GM12873 (cell line): ENCODE results near the gene STAU1.

Experiments used
- TF ChIP-seq, protein P1 (sequence below): IDR thresholded peaks from 2 replicates; pipeline ENCODE4 v1.5.1; 2012; ENCODE audit warnings: low read depth, mild to moderate bottlenecking, moderate library complexity, low read length, control low read depth; ENCODE audit not compliant: insufficient read depth; ENCODE audit errors: missing control alignments

Gene STAU1

GRCh38 chr20:49215232-49215631 is 27.1 kb upstream of the STAU1 start:
- TF ChIP-seq, protein P1, sequence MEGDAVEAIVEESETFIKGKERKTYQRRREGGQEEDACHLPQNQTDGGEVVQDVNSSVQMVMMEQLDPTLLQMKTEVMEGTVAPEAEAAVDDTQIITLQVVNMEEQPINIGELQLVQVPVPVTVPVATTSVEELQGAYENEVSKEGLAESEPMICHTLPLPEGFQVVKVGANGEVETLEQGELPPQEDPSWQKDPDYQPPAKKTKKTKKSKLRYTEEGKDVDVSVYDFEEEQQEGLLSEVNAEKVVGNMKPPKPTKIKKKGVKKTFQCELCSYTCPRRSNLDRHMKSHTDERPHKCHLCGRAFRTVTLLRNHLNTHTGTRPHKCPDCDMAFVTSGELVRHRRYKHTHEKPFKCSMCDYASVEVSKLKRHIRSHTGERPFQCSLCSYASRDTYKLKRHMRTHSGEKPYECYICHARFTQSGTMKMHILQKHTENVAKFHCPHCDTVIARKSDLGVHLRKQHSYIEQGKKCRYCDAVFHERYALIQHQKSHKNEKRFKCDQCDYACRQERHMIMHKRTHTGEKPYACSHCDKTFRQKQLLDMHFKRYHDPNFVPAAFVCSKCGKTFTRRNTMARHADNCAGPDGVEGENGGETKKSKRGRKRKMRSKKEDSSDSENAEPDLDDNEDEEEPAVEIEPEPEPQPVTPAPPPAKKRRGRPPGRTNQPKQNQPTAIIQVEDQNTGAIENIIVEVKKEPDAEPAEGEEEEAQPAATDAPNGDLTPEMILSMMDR = no peak

GRCh38 chr20:49214571-49214970 is 26.4 kb upstream of the STAU1 start:
- TF ChIP-seq, protein P1 = no peak

DNA sequence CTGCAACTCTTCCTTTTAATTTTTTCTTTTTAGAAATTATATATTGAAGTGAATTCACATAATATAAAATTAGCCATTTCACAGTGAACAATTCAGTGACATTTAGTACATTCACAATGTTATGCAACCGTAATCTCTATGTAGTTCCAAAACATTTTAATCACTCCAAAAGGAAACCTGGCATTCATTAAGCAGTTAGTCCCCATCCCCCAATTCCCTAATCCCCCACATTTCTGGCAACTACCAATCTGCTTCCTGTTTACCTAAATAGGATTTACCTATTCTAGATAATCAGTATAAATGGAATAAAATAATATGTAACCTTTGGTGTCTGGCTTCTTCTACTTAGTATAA is 22.6 kb upstream of the STAU1 start:
- TF ChIP-seq, protein P1 = no peak

DNA sequence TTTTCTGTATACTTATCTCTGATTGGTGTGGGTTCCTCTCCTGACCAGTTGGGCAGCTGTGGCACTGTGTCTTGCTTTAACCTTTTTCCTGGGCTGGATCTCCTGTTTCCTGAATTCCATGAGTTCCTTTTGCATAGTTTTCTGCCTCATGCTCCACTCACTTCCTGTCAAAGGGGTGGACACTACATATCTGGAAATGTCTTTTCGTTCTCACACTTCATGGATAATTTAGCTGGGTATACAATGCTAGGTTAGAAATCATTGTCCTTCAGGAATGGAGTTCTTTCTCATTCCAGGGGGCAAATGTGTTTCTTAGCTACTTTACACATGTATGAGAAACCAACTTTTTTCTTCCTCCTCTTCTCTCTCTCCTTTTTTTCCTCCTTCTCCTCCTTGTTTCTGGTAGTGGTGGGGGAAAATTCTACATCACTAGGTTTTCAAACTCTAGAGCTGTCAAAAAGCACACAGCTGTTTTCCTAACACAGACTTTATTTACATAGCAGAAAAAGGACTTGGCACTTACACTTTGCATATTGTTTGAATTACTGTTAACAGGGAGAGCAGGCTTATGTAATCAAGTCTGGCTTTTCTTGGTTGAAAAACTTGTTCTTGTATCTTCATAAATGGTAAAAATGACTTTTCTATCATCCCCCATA is 22.1 kb upstream of the STAU1 start:
- TF ChIP-seq, protein P1 = no peak

- TF ChIP-seq, protein P1 = peak; percentile 36
These were observed 18.9 kb upstream of the STAU1 start for GRCh38 chr20:49207076-49207475.

GRCh38 chr20:49203746-49204145 is 15.6 kb upstream of the STAU1 start:
- TF ChIP-seq, protein P1 = no peak

DNA sequence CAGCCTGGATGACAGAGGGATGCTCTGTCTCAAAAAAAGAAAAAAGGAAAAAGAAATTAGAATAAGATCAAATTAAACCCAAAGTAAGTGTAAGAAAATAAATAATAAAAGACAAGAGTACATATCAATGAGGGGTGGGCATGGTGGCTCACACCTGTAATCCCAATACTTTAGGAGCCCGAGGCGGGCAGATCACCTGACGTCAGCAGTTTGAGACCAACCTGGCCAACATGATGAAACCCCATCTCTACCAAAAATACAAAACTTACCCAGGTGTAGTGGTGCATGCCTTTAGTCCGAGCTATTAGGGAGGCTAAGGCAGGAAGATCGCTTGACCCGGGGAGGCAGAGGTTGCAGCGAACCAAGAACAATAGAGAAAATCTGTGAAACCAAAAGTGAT is 14.9 kb upstream of the STAU1 start:
- TF ChIP-seq, protein P1 = no peak
